Cardiac muscle cell (in vitro differentiated cells and primary cell): ENCODE results near the gene ZIC2. TPM values are rescaled to one million over a fixed set of nuclear protein-coding genes. Genes with fewer than 3 reads are reported as not detected.
"Not testable (repeated sequence)": the region's sequence is repeated elsewhere in the genome, so short reads cannot be mapped to it uniquely, and the experiment has no call there.

Source experiments
- DNase-seq, 2 donors: peaks; one replicate each; pipeline versions ENCODE4 v3.0.0 to v3.0.0-alpha.2; 2010 to 2017; ENCODE audit warnings: low read depth in 1 of 2, low spot score in 1 of 2
- H3K27ac ChIP-seq: fragments of 200-600 bp; sonication (generic); 2 replicates; pipeline ENCODE4 v1.5.1; 2016
- H3K27me3 ChIP-seq: fragments of 200-600 bp; sonication (generic); 2 replicates; pipeline ENCODE4 v1.6.0; 2016; ENCODE audit warnings: control low read depth
- H3K36me3 ChIP-seq: fragments of 200-600 bp; sonication (generic); 2 replicates; pipeline ENCODE4 v1.5.1; 2016; ENCODE audit warnings: control low read depth
- H3K4me1 ChIP-seq: fragments of 200-600 bp; sonication (generic); 2 replicates; pipeline ENCODE4 v1.8.1; 2017; ENCODE audit warnings: low read depth, mild to moderate bottlenecking, mixed run types
- H3K4me3 ChIP-seq: fragments of 200-600 bp; sonication (generic); 2 replicates; pipeline ENCODE4 v1.5.1; 2016; ENCODE audit warnings: mild to moderate bottlenecking
- H3K9me3 ChIP-seq: fragments of 200-600 bp; sonication (generic); 2 replicates; pipeline ENCODE4 v1.5.1; 2017; ENCODE audit warnings: low read depth, mild to moderate bottlenecking, control low read depth
- CTCF ChIP-seq: IDR thresholded peaks from 2 replicates; pipeline ENCODE4 v1.5.1; 2012; ENCODE audit warnings: low read depth, mild to moderate bottlenecking, low read length
- polyA plus RNA-seq: library from polyadenylated mRNA; unstranded; fragments of >200 nt; fragmentation: Nextera tagmentation; extraction: Ambion mirVana; gene quantifications from 2 replicates; pipeline ENCODE4 v1.2.1, GENCODE V29; 2016
- total RNA-seq: library from RNA; depleted of rRNA; stranded (reverse); fragments of >200 nt; gene quantifications from 2 replicates; pipeline ENCODE4 v1.2.3, GENCODE V29; 2016

Gene ZIC2
- total and polyA plus RNA-seq, 2 experiments from 2014 or later = 0.06 to 0.21 TPM

- peaks cover 34% of the 10 kb centered on the region for H3K27me3 ChIP-seq
- peaks cover 7% of the 10 kb centered on the region for H3K4me1 ChIP-seq
- no peaks in the 10 kb centered on the region for H3K9me3 ChIP-seq
- no peaks in the 10 kb centered on the region for H3K36me3 ChIP-seq
- H3K4me3 ChIP-seq = no peak overlapping the region
- no peak for DNase-seq
- no peak overlapping the region for H3K27ac ChIP-seq
- TF ChIP-seq CTCF = no peak
These were observed 31.7 kb upstream of the ZIC2 start for GRCh38 chr13:99949679-99950413.

DNA sequence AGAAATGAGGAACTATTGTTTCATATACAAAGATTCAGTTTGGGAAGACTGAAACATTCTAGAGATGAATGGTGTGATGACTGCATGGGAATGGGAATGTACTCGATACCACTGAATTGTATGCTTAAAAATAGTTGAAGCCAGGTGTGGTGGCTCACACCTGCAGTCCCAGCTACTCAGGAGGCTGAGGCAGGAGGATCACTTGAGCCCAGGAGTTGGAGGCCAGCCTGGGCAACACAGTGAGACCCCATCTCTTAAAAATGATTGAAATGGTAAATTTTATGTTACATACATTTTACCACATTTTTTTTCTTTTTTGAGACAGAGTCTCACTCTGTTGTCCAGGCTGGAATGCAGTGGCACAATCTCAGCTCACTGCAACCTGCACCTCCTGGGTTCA is 29.9 kb upstream of the ZIC2 start:
- peaks cover 52% of the 10 kb centered on the region for H3K27me3 ChIP-seq
- not testable (repeated sequence) for H3K36me3 ChIP-seq, H3K9me3 ChIP-seq

DNA sequence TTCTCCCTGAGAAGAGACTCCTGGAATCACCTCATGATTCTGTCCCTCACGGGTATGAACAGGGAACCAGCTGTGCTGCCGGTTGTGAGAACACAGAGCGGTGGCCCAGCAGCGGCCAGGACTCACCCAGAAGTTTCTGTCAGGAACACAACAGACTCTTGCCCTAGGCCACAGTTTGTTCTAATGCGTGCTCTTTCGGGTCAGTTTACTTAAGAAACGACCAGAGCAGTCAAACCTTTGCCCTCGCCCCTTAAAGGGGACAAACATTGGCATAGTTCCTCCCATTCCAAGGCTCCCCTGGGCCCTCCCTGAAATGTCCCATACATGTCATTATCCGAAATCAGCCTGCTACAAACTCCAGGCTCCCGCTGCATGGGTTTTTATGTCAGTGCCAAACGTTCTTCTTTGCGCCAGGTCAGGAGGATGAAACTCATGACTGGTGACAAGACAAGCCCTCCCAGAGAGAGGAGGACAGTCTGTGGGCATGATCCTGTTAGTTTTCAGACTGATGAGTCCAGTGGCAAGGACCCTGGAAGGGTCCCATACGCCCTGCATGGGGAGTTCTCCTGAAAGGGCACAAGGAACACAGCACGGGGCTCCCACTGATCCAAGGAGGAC is 28.3 kb upstream of the ZIC2 start:
- no peak for TF ChIP-seq CTCF
- Histone ChIP-seq H3K27ac (no peak overlapping the region), H3K9me3 (no peaks in the 10 kb centered on the region), H3K4me1 (peaks cover 7% of the 10 kb centered on the region), H3K4me3 (no peak overlapping the region), H3K27me3 (peaks cover 68% of the 10 kb centered on the region), H3K36me3 (no peaks in the 10 kb centered on the region)
- DNase-seq = no peak

More for the DNA sequence above, 29.9 kb upstream of the ZIC2 start:
- H3K4me3 ChIP-seq, H3K27ac ChIP-seq, DNase-seq, H3K4me1 ChIP-seq: not testable (repeated sequence)

DNA sequence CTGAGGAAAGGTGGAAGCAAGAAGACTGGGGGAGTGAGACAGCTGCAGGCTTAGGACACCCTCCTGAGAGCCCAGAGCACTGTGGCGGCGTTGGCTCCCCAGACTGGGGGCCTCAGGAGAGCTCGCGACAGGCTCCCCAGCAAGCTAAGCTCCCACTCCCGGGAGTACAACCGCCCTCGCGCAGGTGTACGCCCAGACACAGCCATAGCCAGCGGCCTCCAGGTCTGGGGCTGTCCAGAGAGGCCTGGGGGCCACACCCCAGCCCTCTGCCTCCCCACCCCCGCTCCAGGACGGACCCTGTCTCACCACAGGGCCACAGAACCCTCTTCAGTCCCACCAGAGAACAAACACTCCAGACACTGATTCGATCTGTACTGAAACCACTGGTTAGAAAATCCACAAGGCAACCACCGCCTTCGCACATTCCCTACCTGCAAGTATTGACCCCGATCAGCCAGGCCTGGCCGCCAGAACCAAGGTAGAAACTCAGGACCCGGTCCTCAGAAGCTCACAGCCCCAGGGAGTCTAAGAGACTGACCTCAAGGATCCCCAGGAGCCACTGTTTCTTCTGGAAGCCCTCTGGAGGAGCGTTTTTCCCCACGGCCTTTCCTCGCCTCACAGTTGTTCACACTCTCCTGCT is 26.4 kb upstream of the ZIC2 start:
- no peaks in the 10 kb centered on the region for H3K4me1 ChIP-seq
- H3K27me3 ChIP-seq = peaks cover 86% of the 10 kb centered on the region
- no peaks in the 10 kb centered on the region for H3K9me3 ChIP-seq
- no peak for TF ChIP-seq CTCF
- no peak overlapping the region for H3K4me3 ChIP-seq
- H3K36me3 ChIP-seq = no peaks in the 10 kb centered on the region
- H3K27ac ChIP-seq = no peak overlapping the region
- DNase-seq = no peak

- H3K27ac ChIP-seq = no peak overlapping the region
- H3K27me3 ChIP-seq = peaks cover 87% of the 10 kb centered on the region
- no peaks in the 10 kb centered on the region for H3K36me3 ChIP-seq
- no peaks in the 10 kb centered on the region for H3K4me1 ChIP-seq
- peak overlapping the region; percentile 20 for H3K4me3 ChIP-seq
- TF ChIP-seq CTCF = no peak
- peak; percentile 24 to 57 for DNase-seq
- no peaks in the 10 kb centered on the region for H3K9me3 ChIP-seq
These were observed 25.7 kb upstream of the ZIC2 start for GRCh38 chr13:99955747-99956472.
